Posterior vena cava (tissue), 2 donors: ENCODE data around the gene GAS2. TPM values are rescaled to one million over a fixed set of nuclear protein-coding genes. Genes with fewer than 3 reads are reported as not detected.
"Not testable (repeated sequence)": the region's sequence is repeated elsewhere in the genome, so short reads cannot be mapped to it uniquely, and the experiment has no call there.

Source experiments
- DNase-seq: peaks from one replicate; pipeline ENCODE4 v3.0.0-alpha.2; 2020; ENCODE audit warnings: low spot score
- intact Hi-C, 2 donors: fragments of 100-400 bp; cut with DNase I; formaldehyde crosslinking; loops; one replicate each; pipeline versions ENCODE4 v1.14.1 to v1.14.2; 2022 to 2023
- long read RNA-seq, 2 donors: library from polyadenylated mRNA; unstranded; transcript quantifications; one replicate each; pipeline ENCODE4 v2.0.0, GENCODE V29; 2020 to 2021
- total RNA-seq, 2 donors: library from RNA; stranded (reverse); fragmentation: NEBNext Ultra II Directional; extraction: Animal tissue kit (Norgen Biotek cat#: 25700); gene quantifications; one replicate each; pipeline ENCODE4 v1.2.1, GENCODE V29; 2021
- donor health status: DM: yes; HTN: yes; CAD: no.
- donor health status: DM: yes; HTN: yes; CAD: no.

GAS2 gene
- total RNA-seq, result 1 to 10 TPM; 1.2 to 1.5 TPM
- long read RNA-seq, donor 1, partial matches to known transcripts, result 0 of 3 reads
- long read RNA-seq, donor 1, other reads (novel, unspliced or antisense), result 2 of 3 reads
- long read RNA-seq, donor 2, partial matches to known transcripts, result 0 of 3 reads
- long read RNA-seq, donor 2, other reads (novel, unspliced or antisense), result 1 of 3 reads

DNA sequence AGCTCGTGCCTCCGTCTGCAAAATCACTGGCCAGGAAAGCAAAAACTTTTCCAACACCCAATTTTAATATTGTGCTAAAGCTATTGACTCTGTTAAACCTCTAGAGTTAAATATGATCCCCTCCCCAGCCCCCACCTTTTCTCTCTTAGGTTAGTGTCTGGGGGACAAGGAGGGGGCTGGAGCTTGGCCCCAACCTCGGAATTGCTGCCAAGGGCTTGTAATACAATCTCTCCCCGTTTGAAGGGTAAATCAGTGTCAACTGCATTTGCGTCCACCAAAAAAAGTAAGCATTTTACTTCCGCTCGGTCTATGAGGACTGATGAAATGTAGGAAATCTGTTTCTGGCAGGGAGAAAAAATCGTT, at the start of gene GAS2:
Gene GAS2, plus strand, starts transcription at position 287 of the 363 bp plus-strand sequence. CDS start 8,259 bp downstream, outside the sequence.
- no peak for DNase-seq
- intact Hi-C loops, result no loop called here

DNA sequence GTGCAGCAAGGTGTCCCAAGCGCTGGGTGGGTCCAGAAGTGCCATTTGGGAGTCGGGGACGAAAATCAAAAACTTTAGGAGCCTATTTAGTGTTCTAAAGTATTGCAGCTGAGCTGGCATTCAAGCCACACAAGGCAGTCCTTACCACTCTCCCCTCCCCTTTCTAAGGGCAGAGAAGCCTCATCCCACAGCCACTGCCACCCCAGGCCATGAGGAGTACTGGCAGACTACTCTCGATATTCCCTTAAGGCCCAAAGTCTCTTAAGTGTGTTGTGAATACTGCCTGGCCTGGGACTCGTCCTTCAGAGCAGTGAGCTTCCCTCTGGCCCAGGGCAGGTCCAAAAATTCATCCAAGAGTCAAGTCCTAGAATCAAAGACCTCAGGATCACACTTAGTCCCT, 48.5 kb upstream of the GAS2 start:
- intact Hi-C loops, result no loop called here
- DNase-seq, result no peak

DNA sequence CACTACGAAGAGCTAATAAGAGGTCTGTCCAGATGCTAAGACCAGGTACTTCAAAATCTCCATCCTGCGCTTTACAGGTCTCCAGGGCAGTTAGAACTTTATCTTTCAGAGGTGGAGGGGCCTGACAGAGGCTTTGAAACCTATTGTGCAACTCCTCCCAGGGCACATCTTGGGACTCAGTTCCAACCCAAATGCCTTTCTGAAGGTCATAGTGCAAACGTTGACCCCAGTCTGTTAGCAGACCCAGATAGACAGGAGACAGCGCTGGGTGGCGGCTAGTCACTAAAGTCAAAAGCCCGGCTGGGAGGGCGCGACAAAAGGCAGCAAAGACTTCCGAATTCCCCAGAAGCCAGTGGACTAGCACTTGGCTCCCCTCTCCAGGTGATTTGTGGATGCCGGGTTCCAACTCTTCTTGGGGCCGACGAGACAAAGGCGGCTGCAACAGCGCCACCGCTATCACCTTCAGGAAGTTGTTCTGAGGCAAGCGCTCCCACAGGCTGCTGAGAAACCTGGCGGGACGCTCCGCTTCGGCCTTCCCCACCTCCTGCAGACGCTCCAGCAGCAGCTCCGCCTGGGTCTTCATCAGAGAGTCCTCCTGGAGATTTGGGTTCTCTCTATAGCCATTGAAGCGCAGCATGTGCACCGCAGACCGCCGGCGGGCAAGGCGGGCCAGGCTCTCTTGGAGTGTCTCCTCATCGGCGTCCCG, 41.5 kb upstream of the GAS2 start:
- peak; percentile 86 for DNase-seq
- intact Hi-C loops, result no loop called here

DNA sequence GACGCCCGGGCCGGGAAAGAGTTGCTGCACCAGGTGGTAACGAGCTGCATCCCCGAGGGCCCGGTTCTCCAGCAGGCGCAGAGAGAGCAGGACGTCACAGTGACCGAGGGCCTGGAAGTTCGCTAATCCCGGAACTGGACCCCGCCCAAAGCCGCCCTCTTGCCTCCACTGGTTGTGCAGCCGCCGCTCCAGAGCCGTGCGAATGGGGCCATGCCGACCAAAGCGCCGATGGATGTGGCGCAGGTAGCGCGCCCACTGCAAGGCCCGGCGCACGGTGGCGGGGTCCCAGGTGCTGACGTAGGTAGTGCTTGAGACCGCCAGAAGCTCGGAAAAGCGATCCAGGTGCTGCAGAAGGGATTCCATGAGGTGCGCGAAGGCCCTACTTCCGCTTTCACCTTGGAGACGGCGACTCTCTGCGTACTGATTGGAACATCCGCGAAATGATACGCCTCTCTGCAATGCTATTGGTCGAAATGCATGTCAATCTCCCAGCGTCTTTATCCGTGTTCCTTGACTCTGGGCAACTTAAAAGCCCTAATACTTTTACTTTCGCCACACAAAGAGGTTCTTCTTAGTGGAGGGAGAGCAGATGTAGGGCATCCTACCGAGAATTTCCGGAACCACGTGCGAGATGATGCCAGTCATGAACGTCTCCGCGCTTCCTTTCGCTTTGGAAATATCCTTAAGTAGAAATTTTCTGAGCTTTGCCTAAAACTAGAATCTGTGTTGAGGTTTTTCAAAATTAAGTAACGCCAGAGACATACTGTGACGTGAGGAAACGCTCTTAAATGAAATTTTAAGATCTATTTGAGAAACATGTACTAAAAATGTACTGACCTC, 40.7 kb upstream of the GAS2 start, which contains the start of gene FANCF:
Gene FANCF, minus strand, starts transcription at position 376 of the 840 bp plus-strand sequence. Its CDS starts 13 bp downstream, at position 363.
- intact Hi-C loops, result no loop called here
- peak; percentile 96 for DNase-seq

DNA sequence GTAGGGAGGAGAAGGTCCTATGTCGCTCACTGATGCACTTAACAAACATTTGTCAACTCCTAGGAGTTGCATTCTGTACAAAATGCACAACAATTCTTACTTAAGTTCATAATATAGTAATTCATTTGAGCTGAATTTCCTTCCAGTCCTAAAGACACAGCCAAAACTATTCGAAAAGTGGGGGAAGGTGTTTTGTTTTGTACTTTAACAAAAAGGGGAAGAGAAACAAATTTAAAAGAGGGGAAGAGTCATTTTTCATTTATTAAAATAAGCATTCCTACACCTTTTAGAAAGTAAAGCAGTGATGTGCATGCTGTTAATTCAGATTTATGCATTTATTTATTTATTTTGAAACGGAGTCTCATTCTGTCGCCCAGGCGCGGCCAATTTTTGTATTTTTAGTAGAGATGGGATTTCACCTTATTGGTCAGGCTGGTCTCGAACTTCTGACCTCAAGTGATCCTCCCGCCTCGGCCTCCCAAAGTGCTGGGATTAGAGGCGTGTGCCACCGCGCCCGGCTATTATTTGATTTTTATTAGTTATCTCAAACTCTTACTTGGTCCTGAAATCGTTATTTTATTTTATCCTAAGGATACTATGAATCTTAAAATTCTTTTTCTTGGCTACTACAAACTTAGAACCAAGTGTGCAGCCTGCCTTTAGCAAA, 39.7 kb upstream of the GAS2 start:
- intact Hi-C loops, result no loop called here
- DNase-seq, result no peak

DNA sequence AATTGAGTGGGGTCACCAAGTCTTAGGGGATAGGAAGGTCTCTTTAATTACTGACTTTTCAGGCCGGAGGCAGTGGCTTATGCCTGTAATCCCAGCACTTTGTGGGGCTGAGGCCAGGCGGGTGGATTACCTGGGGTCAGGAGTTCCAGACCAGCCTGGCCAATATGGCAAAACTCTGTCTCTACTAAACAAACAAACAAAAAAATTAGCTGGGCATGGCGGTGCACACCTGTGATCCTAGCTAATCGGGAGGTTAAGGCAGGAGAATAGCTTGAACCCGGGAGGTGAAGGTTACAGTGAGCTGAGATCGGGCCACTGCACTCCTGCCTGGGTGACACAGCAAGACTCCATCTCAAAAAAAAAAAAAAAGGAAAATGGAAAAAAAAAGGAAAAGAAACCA, 39.0 kb upstream of the GAS2 start:
- no peak for DNase-seq
- intact Hi-C loops, result no loop called here

DNA sequence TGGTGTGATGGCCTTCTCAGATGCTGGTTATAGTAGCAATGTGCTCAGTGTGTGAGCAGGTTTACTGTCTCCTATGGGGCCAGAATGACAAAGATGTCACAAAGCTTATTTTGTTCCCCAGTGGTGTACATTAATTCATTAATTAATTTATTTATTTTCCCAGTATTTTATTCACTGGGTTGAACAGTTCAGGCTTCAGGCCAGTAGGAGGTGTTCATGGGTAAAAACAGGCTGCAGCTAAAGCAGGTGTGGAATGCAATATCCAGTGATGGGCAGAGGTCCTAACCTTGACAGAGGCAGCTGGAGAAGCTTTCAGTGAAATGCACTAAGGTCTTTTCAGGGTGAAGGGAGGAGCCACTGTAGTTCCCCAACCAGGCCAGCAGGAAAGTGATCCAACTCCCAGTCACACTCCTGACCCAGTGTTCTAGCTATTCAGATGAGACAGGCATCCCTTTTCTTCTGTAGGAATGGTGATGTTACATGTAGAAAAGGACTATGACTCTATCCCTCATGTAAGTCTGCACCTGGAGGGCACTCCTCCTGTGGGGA, 33.0 kb upstream of the GAS2 start:
- intact Hi-C loops, result no loop called here
- no peak for DNase-seq

DNA sequence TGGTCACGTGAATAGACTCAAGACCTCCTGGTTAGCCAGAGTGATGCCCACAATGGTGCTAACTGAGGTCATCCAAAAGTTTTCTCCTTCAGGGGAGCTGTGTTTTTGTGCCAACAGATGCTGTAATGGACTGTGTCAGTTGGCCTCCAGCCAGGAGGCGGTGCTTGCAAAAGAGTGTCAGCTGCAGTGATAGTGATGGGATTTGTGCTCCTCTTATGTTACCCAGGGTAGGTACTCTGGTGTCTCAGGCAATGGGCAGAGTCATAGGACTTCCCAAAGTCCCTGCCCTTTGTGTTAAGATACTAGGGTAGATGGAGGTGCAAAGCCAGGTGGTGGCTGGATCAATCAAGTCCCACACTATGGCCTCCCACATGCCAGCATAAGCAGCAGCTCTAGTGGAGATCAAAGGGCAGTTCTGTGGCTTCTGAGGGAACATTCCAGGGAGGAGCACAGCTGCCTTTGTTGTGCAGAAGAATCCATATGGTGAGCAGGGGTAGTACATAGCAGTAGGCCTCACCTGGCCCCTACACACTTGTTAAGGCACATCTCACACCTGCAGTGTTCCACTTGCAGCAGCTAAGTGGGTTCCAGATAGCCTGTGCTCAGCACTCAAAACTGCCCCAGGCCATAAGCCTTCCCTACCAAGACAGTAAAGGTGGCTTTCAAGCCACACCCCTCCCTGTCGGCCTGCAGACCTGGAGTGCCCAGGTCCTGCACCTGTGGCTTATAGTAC, 31.3 kb upstream of the GAS2 start:
- intact Hi-C loops, result no loop called here
- DNase-seq, result no peak

DNA sequence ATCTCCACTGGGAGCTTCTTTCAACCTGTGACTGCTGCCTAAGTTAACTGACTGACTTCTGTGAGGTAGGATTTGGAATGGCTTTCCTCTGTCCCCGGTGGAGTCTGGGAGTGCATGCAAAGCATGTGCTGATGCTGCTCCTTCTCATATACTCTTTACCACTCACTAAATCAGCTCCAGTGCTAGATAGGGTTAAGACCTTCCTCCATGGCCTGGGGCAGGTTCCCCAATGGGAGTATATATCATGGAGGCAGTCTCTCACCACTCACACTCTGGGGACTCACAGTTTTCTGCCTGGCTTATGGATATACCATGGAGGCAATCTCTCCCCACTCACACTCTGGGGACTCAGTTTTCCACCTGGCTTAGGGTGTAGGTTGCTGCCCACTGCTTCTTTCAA, 30.7 kb upstream of the GAS2 start:
- no peak for DNase-seq
- intact Hi-C loops, result no loop called here

DNA sequence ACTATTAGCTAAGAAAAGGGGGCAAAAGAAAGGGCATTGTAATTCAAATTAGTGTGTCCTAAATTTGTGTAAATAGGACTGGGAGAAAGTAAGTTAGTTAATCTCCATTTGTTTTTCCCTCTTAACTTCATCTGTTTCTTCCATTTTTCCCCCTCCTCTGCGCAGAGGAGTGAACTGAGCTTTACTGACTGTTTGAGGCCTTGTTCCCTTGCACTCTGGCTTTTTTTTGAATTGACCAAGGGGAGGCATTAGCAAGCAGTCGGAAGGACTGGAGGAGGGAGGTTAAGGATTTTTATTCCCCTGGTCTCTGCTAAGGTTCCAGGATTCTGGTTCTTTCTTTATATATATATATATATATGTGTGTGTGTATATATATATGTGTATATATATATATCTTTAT, 25.5 kb upstream of the GAS2 start:
- DNase-seq, result no peak
- intact Hi-C loops, result no loop called here

DNA sequence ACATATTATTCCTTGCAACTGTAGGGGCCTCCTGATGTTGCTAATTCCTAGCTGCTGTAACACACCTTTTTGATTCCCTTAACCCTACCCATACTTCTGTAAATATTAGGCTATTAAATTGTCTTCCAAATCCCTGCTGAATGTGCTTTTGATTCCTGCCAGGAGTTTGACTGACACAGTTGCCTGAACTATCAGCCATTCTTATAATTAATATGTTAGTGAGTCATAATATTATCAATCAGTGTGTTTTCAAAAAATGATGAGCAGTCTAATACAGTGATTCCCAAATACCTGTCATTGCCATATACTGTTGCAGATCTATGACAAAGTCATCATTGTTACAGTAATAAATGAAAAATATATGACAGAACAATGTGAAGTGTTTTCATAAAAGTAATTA, 24.9 kb upstream of the GAS2 start:
- intact Hi-C loops, result no loop called here
- DNase-seq, result no peak

DNA sequence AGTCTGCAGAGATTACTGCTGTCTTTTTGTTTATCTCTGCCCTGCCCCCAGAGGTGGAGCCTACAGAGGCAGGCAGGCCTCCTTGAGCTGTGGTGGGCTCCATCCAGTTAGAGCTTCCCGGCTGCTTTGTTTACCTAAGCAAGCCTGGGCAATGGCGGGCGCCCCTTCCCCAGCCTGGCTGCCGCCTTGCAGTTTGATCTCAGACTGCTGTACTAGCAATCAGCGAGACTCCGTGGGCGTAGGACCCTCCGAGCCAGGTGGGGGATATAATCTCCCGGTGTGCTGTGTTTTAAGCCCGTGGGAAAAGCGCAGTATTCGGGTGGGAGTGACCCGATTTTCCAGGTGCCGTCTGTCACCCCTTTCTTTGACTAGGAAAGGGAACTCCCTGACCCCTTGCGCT, 14.1 kb upstream of the GAS2 start:
- intact Hi-C loops, result not testable (repeated sequence)
- peak; percentile 49 for DNase-seq

DNA sequence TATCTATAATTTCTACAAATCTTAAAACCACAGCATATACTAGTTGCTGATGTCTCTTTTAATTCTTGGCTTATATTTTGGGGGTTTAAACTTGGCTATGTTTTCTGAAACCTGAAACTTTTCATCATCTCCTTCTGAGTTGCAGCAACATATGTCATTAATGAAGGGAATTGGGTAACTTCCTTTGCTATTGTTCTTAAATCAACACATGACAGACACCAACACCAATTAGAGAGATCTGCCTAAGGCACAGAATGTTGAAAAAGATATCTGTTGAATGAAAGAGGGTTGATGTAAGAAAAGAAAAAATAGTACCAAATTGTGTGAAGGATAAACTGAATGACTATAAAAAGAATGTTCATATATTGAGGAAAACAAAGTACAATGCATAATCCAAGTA, 10.3 kb upstream of the GAS2 start:
- DNase-seq, result no peak
- intact Hi-C loops, result no loop called here

DNA sequence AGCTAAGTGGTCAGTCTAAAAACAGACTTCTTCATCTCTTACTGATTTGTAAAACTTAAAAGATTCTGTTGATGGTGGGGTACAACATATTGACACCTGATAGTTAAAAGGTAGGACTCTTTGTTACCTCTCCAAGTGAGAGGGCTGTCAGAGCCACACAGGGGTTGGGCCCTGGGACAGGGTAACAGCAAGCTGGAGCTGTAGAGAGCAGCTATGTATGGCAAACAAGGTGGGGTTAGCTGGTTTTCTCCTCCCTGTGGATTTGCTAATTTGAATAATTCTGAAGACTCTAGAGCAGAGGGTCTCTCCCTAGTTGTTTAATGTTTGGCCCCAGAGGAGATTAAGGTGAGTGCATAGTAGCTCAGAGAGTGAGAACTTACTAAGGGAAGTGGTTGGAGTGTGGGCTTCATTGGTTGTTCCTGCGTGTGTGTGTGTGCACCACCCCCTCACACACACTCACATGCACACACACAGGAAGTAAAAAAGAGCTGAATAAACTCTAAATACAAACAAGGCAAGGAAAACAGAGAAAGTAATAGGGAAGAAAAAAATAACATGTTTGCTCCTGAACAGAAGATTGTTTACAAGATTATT, 9.2 kb upstream of the GAS2 start:
- DNase-seq, result no peak
- intact Hi-C loops, result no loop called here

DNA sequence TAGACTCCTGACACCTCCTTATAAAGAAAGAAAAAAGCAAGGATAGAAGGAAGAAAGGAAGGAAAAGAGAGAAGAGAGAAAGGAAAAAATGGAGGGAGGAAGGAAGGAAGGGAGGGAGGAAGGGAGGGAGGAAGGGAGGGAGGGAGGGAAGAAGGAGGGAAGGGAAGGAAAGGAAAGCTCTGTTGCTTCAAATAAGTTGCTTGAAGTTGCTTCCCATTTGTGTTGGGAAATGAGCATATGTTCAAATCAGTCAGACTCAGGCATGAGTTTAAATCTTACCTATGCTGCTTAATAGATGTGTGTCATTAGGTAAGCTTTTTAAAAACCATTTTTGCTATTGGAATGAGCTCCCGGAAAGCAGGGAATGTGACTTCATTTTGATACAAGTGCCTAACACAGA, 6.6 kb upstream of the GAS2 start:
- intact Hi-C loops, result no loop called here
- DNase-seq, result no peak

DNA sequence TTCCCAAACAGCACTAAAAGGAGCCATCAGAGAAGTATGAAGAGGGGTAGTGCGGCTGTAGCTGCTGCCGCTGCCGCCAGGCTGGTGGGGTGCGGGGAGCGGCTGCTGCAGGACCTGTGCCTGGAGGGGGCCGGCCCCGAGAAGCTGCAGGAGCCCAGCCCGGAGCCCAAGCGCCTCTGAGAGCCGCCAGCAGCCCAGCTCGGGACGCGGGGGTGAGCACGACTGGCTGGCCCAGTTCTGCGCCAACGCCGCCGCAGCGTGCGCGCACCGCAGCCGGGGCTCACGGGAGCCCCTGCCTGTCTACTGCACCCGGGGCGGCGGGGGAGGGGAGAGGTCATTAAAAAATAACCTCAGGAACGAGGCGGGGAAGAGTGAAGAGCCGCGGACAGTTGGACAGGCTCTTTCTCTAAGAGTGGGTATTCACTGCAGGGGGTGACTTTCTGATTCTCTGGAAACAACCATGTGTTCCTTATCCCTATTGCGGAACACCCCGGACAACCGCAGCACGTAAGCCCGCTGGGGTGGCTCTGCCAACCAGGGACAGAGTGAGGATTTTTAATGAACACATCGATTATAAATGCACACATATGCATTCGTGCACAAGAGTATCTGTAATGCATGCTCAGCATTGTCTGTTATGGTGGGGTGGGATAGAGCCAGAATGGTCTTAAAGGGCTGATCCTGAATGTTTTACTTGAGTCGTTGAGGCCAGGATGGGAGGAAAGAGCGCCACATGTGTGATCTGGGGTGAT, 453 bp downstream of the GAS2 start:
- peak; percentile 72 for DNase-seq
- intact Hi-C loops, result no loop called here

DNA sequence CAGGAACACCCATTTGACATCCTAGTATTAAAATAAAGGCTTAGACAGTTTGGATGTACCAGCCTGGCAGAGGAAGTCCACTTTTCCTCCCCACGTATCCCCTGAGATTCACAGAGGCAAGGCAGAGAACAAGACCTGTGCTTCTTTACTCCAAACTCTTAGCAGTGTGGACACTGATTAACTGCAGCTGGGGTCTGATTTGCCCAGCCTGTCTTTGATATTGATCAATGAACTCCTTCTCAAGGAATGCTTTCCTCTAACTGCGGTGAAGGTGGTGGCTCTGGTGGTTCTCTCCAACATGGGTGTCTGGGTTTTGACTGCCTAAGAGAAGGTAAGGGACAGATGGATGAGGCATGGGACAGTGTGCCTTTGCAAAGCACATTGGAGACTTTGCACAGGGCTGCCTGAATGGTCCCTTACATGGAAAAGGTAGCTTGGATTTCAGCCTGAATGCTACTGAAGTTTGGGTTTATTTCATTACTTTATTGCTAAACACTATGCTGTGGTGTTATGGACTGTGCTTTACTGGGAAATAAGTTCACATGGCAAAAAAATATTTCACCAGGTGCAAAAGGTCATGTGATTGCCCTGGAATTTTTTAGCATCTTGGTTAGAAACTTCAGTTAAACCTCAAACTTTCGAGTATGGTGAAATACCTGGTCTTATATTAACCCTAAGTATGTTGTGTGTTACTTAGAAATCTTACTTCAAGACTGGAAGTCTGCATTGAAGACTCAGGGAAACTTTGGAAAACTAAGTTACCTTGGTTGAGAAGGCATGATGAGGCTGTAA, 1.8 kb downstream of the GAS2 start:
- DNase-seq, result no peak
- intact Hi-C loops, result no loop called here
